NT2/D1 (cell line): ENCODE measurements around the gene MAN1B1.

Experiments
- DNase-seq: peaks from one replicate; pipeline ENCODE4 v3.0.0-alpha.2; 2011; ENCODE audit warnings: low read depth, low spot score
- H3K27me3 ChIP-seq: 2 replicates; pipeline ENCODE4 v1.6.0; 2011; ENCODE audit warnings: mild to moderate bottlenecking; ENCODE audit not compliant: insufficient read length, insufficient read depth
- H3K36me3 ChIP-seq: 2 replicates; pipeline ENCODE4 v1.6.1; 2011; ENCODE audit warnings: mild to moderate bottlenecking, low read length, mixed read lengths; ENCODE audit not compliant: insufficient read depth, insufficient read length
- H3K4me1 ChIP-seq: 2 replicates; pipeline ENCODE4 v1.5.1; 2011; ENCODE audit not compliant: insufficient read depth, insufficient read length
- H3K4me3 ChIP-seq: 2 replicates; pipeline ENCODE4 v1.5.1; 2011; ENCODE audit warnings: low read depth; ENCODE audit not compliant: insufficient read length
- H3K9ac ChIP-seq: 2 replicates; pipeline ENCODE4 v1.6.0; 2011; ENCODE audit warnings: low read depth; ENCODE audit not compliant: insufficient read length
- H3K9me3 ChIP-seq: 2 replicates; pipeline ENCODE4 v1.5.1; 2011; ENCODE audit warnings: mild to moderate bottlenecking, low read length; ENCODE audit not compliant: insufficient read depth
- SUZ12 ChIP-seq: IDR thresholded peaks from 2 replicates; pipeline ENCODE4 v1.6.1; 2011; ENCODE audit not compliant: insufficient read length, insufficient read depth; ENCODE audit errors: extremely low read depth
- YY1 ChIP-seq: IDR thresholded peaks from 2 replicates; pipeline ENCODE4 v1.6.1; 2011; ENCODE audit not compliant: insufficient read length, insufficient read depth
- ZNF274 ChIP-seq: IDR thresholded peaks from 2 replicates; pipeline ENCODE4 v1.6.1; 2011; ENCODE audit warnings: mild to moderate bottlenecking, low read depth, low read length

Gene MAN1B1

GRCh38 chr9:137042751-137043727, 43.7 kb upstream of the MAN1B1 start:
- no peak for DNase-seq
- H3K9ac ChIP-seq: peak overlapping the region; percentile 26
- H3K9me3 ChIP-seq: no peaks in the 10 kb centered on the region
- H3K4me1 ChIP-seq: peaks cover 22% of the 10 kb centered on the region
- TF ChIP-seq YY1 (no peak), ZNF274 (no peak), SUZ12 (no peak)
- no peak overlapping the region for H3K4me3 ChIP-seq
- peaks cover 22% of the 10 kb centered on the region for H3K36me3 ChIP-seq
- peaks cover 40% of the 10 kb centered on the region for H3K27me3 ChIP-seq

GRCh38 chr9:137044037-137044436, 42.7 kb upstream of the MAN1B1 start:
- no peak for DNase-seq
- H3K36me3 ChIP-seq: peaks cover 20% of the 10 kb centered on the region
- H3K9me3 ChIP-seq: no peaks in the 10 kb centered on the region
- no peak overlapping the region for H3K9ac ChIP-seq
- H3K4me1 ChIP-seq: peaks cover 22% of the 10 kb centered on the region
- H3K4me3 ChIP-seq: no peak overlapping the region
- peaks cover 46% of the 10 kb centered on the region for H3K27me3 ChIP-seq
- no peak for TF ChIP-seq ZNF274
- no peak for TF ChIP-seq SUZ12
- no peak for TF ChIP-seq YY1

- H3K27me3 ChIP-seq: peaks cover 52% of the 10 kb centered on the region
- no peak for DNase-seq
- H3K9me3 ChIP-seq: no peaks in the 10 kb centered on the region
- peak overlapping the region; percentile 81 for H3K9ac ChIP-seq
- H3K4me3 ChIP-seq: peak overlapping the region; percentile 62
- TF ChIP-seq ZNF274 (no peak), YY1 (no peak), SUZ12 (no peak)
- H3K36me3 ChIP-seq: peaks cover 14% of the 10 kb centered on the region
- H3K4me1 ChIP-seq: peaks cover 27% of the 10 kb centered on the region
These were observed 42.1 kb upstream of the MAN1B1 start for GRCh38 chr9:137044502-137045177.

GRCh38 chr9:137045294-137046087, 41.3 kb upstream of the MAN1B1 start:
- no peak for DNase-seq
- peak overlapping the region; percentile 62 for H3K4me3 ChIP-seq
- H3K4me1 ChIP-seq: peaks cover 33% of the 10 kb centered on the region
- no peak for TF ChIP-seq SUZ12
- TF ChIP-seq YY1: no peak
- peaks cover 6% of the 10 kb centered on the region for H3K36me3 ChIP-seq
- peak overlapping the region; percentile 81 for H3K9ac ChIP-seq
- no peaks in the 10 kb centered on the region for H3K9me3 ChIP-seq
- peaks cover 60% of the 10 kb centered on the region for H3K27me3 ChIP-seq

GRCh38 chr9:137046088-137046787, 40.5 kb upstream of the MAN1B1 start, which contains the start of gene NPDC1:
TSS of gene NPDC1 (minus strand) at chr9:137046177. CDS start at chr9:137045989, 188 bp downstream.
- Histone ChIP-seq H3K4me1 (peaks cover 31% of the 10 kb centered on the region), H3K36me3 (no peaks in the 10 kb centered on the region), H3K4me3 (peak within 1 kb of the TSS; percentile 62), H3K9ac (peak within 1 kb of the TSS; percentile 81), H3K27me3 (peaks cover 68% of the 10 kb centered on the region), H3K9me3 (no peaks in the 10 kb centered on the region)
- DNase-seq: peak; percentile 85
- TF ChIP-seq SUZ12 (no peak), ZNF274 (no peak), YY1 (no peak)

- no peak for TF ChIP-seq SUZ12
- no peak for TF ChIP-seq YY1
- TF ChIP-seq ZNF274: no peak
- no peak for DNase-seq
- Histone ChIP-seq H3K9ac (no peak overlapping the region), H3K36me3 (no peaks in the 10 kb centered on the region), H3K27me3 (peaks cover 85% of the 10 kb centered on the region), H3K4me3 (no peak overlapping the region), H3K9me3 (no peaks in the 10 kb centered on the region), H3K4me1 (peaks cover 25% of the 10 kb centered on the region)
These were observed 37.9 kb upstream of the MAN1B1 start for GRCh38 chr9:137048655-137049543.
